ENCODE results near the gene WNT8B.

The WNT8B gene

GRCh38 chr10:100485366-100485765 lies 22.6 kb downstream of the WNT8B start:
- H3K27me3 ChIP-seq (ENCODE audit: control insufficient read depth, insufficient read depth, low read length): peaks cover 83% of the 10 kb centered on the region
- no peaks in the 10 kb centered on the region for H3K9me3 ChIP-seq (ENCODE audit: control insufficient read depth, insufficient read depth, low read length)
- peak overlapping the region; percentile 23 for H3K4me3 ChIP-seq (ENCODE audit: low read depth, low read length)
- H3K9ac ChIP-seq (ENCODE audit: low read depth, low read length): no peak overlapping the region
- peaks cover 34% of the 10 kb centered on the region for H3K4me1 ChIP-seq (ENCODE audit: control insufficient read depth, insufficient read depth, low read length)
- H3K36me3 ChIP-seq (ENCODE audit: control insufficient read depth, insufficient read depth, low read length): no peaks in the 10 kb centered on the region

GRCh38 chr10:100485801-100486495 lies 23.1 kb downstream of the WNT8B start:
- Histone ChIP-seq H3K4me1 (ENCODE audit: control insufficient read depth, insufficient read depth, low read length) (peaks cover 34% of the 10 kb centered on the region), H3K36me3 (ENCODE audit: control insufficient read depth, insufficient read depth, low read length) (no peaks in the 10 kb centered on the region), H3K9ac (ENCODE audit: low read depth, low read length) (no peak overlapping the region), H3K27me3 (ENCODE audit: control insufficient read depth, insufficient read depth, low read length) (peaks cover 80% of the 10 kb centered on the region), H3K9me3 (ENCODE audit: control insufficient read depth, insufficient read depth, low read length) (no peaks in the 10 kb centered on the region), H3K4me3 (ENCODE audit: low read depth, low read length) (peak overlapping the region; percentile 23)

GRCh38 chr10:100487529-100487928 lies 24.7 kb downstream of the WNT8B start:
- H3K9me3 ChIP-seq (ENCODE audit: control insufficient read depth, insufficient read depth, low read length): no peaks in the 10 kb centered on the region
- no peak overlapping the region for H3K9ac ChIP-seq (ENCODE audit: low read depth, low read length)
- no peak overlapping the region for H3K4me3 ChIP-seq (ENCODE audit: low read depth, low read length)
- no peaks in the 10 kb centered on the region for H3K36me3 ChIP-seq (ENCODE audit: control insufficient read depth, insufficient read depth, low read length)
- peaks cover 34% of the 10 kb centered on the region for H3K4me1 ChIP-seq (ENCODE audit: control insufficient read depth, insufficient read depth, low read length)
- H3K27me3 ChIP-seq (ENCODE audit: control insufficient read depth, insufficient read depth, low read length): peaks cover 70% of the 10 kb centered on the region

- no peaks in the 10 kb centered on the region for H3K9me3 ChIP-seq (ENCODE audit: control insufficient read depth, insufficient read depth, low read length)
- peaks cover 52% of the 10 kb centered on the region for H3K27me3 ChIP-seq (ENCODE audit: control insufficient read depth, insufficient read depth, low read length)
- H3K4me3 ChIP-seq (ENCODE audit: low read depth, low read length): no peak overlapping the region
- H3K9ac ChIP-seq (ENCODE audit: low read depth, low read length): no peak overlapping the region
- H3K36me3 ChIP-seq (ENCODE audit: control insufficient read depth, insufficient read depth, low read length): no peaks in the 10 kb centered on the region
- H3K4me1 ChIP-seq (ENCODE audit: control insufficient read depth, insufficient read depth, low read length): peaks cover 18% of the 10 kb centered on the region
Measured at GRCh38 chr10:100489396-100489795, 26.6 kb downstream of the WNT8B start.

GRCh38 chr10:100490531-100490930 lies 27.7 kb downstream of the WNT8B start:
- Histone ChIP-seq H3K27me3 (ENCODE audit: control insufficient read depth, insufficient read depth, low read length) (peaks cover 45% of the 10 kb centered on the region), H3K9me3 (ENCODE audit: control insufficient read depth, insufficient read depth, low read length) (no peaks in the 10 kb centered on the region), H3K9ac (ENCODE audit: low read depth, low read length) (no peak overlapping the region), H3K36me3 (ENCODE audit: control insufficient read depth, insufficient read depth, low read length) (no peaks in the 10 kb centered on the region), H3K4me1 (ENCODE audit: control insufficient read depth, insufficient read depth, low read length) (peaks cover 9% of the 10 kb centered on the region), H3K4me3 (ENCODE audit: low read depth, low read length) (no peak overlapping the region)

- Histone ChIP-seq H3K9ac (ENCODE audit: low read depth, low read length) (no peak overlapping the region), H3K36me3 (ENCODE audit: control insufficient read depth, insufficient read depth, low read length) (peaks cover 9% of the 10 kb centered on the region), H3K4me1 (ENCODE audit: control insufficient read depth, insufficient read depth, low read length) (no peaks in the 10 kb centered on the region), H3K27me3 (ENCODE audit: control insufficient read depth, insufficient read depth, low read length) (peaks cover 5% of the 10 kb centered on the region), H3K9me3 (ENCODE audit: control insufficient read depth, insufficient read depth, low read length) (no peaks in the 10 kb centered on the region), H3K4me3 (ENCODE audit: low read depth, low read length) (no peak overlapping the region)
Measured at GRCh38 chr10:100496567-100496966, 33.8 kb downstream of the WNT8B start.

- Histone ChIP-seq H3K4me1 (ENCODE audit: control insufficient read depth, insufficient read depth, low read length) (no peaks in the 10 kb centered on the region), H3K4me3 (ENCODE audit: low read depth, low read length) (no peak overlapping the region), H3K9me3 (ENCODE audit: control insufficient read depth, insufficient read depth, low read length) (no peaks in the 10 kb centered on the region), H3K9ac (ENCODE audit: low read depth, low read length) (no peak overlapping the region), H3K27me3 (ENCODE audit: control insufficient read depth, insufficient read depth, low read length) (peaks cover 2% of the 10 kb centered on the region), H3K36me3 (ENCODE audit: control insufficient read depth, insufficient read depth, low read length) (peaks cover 9% of the 10 kb centered on the region)
Measured at GRCh38 chr10:100498059-100498458, 35.2 kb downstream of the WNT8B start.

GRCh38 chr10:100501423-100501822 lies 38.6 kb downstream of the WNT8B start:
- H3K4me3 ChIP-seq (ENCODE audit: low read depth, low read length): no peak overlapping the region
- no peaks in the 10 kb centered on the region for H3K4me1 ChIP-seq (ENCODE audit: control insufficient read depth, insufficient read depth, low read length)
- H3K27me3 ChIP-seq (ENCODE audit: control insufficient read depth, insufficient read depth, low read length): peaks cover 2% of the 10 kb centered on the region
- no peaks in the 10 kb centered on the region for H3K9me3 ChIP-seq (ENCODE audit: control insufficient read depth, insufficient read depth, low read length)
- H3K9ac ChIP-seq (ENCODE audit: low read depth, low read length): no peak overlapping the region
- peaks cover 4% of the 10 kb centered on the region for H3K36me3 ChIP-seq (ENCODE audit: control insufficient read depth, insufficient read depth, low read length)

- Histone ChIP-seq H3K36me3 (ENCODE audit: control insufficient read depth, insufficient read depth, low read length) (peaks cover 4% of the 10 kb centered on the region), H3K27me3 (ENCODE audit: control insufficient read depth, insufficient read depth, low read length) (no peaks in the 10 kb centered on the region), H3K9ac (ENCODE audit: low read depth, low read length) (no peak overlapping the region), H3K4me1 (ENCODE audit: control insufficient read depth, insufficient read depth, low read length) (no peaks in the 10 kb centered on the region), H3K9me3 (ENCODE audit: control insufficient read depth, insufficient read depth, low read length) (no peaks in the 10 kb centered on the region), H3K4me3 (ENCODE audit: low read depth, low read length) (no peak overlapping the region)
Measured at GRCh38 chr10:100502926-100503494, 40.2 kb downstream of the WNT8B start.

- no peaks in the 10 kb centered on the region for H3K4me1 ChIP-seq (ENCODE audit: control insufficient read depth, insufficient read depth, low read length)
- H3K9ac ChIP-seq (ENCODE audit: low read depth, low read length): no peak overlapping the region
- no peak overlapping the region for H3K4me3 ChIP-seq (ENCODE audit: low read depth, low read length)
- no peaks in the 10 kb centered on the region for H3K36me3 ChIP-seq (ENCODE audit: control insufficient read depth, insufficient read depth, low read length)
- H3K9me3 ChIP-seq (ENCODE audit: control insufficient read depth, insufficient read depth, low read length): no peaks in the 10 kb centered on the region
- peaks cover 2% of the 10 kb centered on the region for H3K27me3 ChIP-seq (ENCODE audit: control insufficient read depth, insufficient read depth, low read length)
Measured at GRCh38 chr10:100504096-100504495, 41.3 kb downstream of the WNT8B start.

- Histone ChIP-seq H3K4me1 (ENCODE audit: control insufficient read depth, insufficient read depth, low read length) (no peaks in the 10 kb centered on the region), H3K9ac (ENCODE audit: low read depth, low read length) (no peak overlapping the region), H3K27me3 (ENCODE audit: control insufficient read depth, insufficient read depth, low read length) (peaks cover 2% of the 10 kb centered on the region), H3K4me3 (ENCODE audit: low read depth, low read length) (no peak overlapping the region), H3K9me3 (ENCODE audit: control insufficient read depth, insufficient read depth, low read length) (no peaks in the 10 kb centered on the region), H3K36me3 (ENCODE audit: control insufficient read depth, insufficient read depth, low read length) (no peaks in the 10 kb centered on the region)
Measured at GRCh38 chr10:100505164-100505563, 42.4 kb downstream of the WNT8B start.

GRCh38 chr10:100506596-100507356 lies 44.0 kb downstream of the WNT8B start:
- Histone ChIP-seq H3K4me3 (ENCODE audit: low read depth, low read length) (no peak overlapping the region), H3K9me3 (ENCODE audit: control insufficient read depth, insufficient read depth, low read length) (no peaks in the 10 kb centered on the region), H3K9ac (ENCODE audit: low read depth, low read length) (no peak overlapping the region), H3K27me3 (ENCODE audit: control insufficient read depth, insufficient read depth, low read length) (peaks cover 2% of the 10 kb centered on the region), H3K4me1 (ENCODE audit: control insufficient read depth, insufficient read depth, low read length) (no peaks in the 10 kb centered on the region), H3K36me3 (ENCODE audit: control insufficient read depth, insufficient read depth, low read length) (no peaks in the 10 kb centered on the region)

Data from iPS-15b (cell line).